DMS153 treated with DMSO at 0.1 percent for 48 hours (cell line): Measurements from ENCODE around the gene NIPBL.
"Not testable (repeated sequence)": the region's sequence is repeated elsewhere in the genome, so short reads cannot be mapped to it uniquely, and the experiment has no call there.

ENCODE experiments used
- DNase-seq: peaks from one replicate; lab custom pipeline; 2025; ENCODE audit not compliant: unreplicated experiment; lab: John Stamatoyannopoulos, UW

NIPBL gene

DNA sequence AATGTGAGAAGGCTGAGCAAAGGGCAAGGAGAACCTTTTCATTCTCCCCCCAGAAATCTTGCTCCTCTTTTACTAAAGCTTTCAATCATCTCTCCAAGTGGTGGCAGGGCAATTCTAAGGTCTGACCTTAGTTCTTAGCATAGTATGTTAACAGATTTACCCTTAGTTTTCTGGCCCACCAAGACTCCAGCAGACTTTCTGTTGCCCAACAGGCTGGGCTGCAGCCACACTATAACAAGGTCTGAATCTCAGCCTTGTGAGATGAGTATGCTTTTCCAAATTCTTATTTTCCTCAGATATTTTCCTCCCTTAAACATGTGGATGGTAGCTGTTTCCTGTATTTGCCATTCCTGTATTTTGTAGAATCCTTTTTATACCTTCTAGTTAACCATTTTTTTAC lies 69.5 kb downstream of the NIPBL start:
- DNase-seq, result no peak

- no peak for DNase-seq
Measured at GRCh38 chr5:36948041-36948440, 71.5 kb downstream of the NIPBL start.

GRCh38 chr5:36948650-36949049 lies 72.1 kb downstream of the NIPBL start:
- no peak for DNase-seq

GRCh38 chr5:36949593-36949992 lies 73.0 kb downstream of the NIPBL start:
- no peak for DNase-seq

GRCh38 chr5:36950586-36951457 lies 74.3 kb downstream of the NIPBL start:
- DNase-seq, result no peak

DNA sequence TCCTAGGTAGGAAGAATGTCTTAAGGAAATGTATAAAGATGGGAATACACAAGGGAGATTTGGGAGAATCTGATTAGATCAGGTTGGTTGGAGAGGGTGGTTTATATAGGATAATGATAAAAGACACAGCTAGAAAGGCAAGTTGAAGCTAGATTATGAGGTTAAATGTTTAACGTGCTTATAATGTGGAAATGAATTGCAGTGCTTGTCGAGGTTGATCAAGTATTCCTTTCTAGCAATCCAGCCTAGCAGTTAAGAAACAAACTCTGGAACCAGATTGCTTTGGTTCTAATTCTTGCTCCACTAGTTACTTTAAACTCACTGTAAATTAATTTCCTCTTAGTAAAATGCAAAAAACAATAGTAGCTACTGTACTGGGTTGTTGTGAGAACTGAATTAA lies 76.5 kb downstream of the NIPBL start:
- no peak for DNase-seq

DNA sequence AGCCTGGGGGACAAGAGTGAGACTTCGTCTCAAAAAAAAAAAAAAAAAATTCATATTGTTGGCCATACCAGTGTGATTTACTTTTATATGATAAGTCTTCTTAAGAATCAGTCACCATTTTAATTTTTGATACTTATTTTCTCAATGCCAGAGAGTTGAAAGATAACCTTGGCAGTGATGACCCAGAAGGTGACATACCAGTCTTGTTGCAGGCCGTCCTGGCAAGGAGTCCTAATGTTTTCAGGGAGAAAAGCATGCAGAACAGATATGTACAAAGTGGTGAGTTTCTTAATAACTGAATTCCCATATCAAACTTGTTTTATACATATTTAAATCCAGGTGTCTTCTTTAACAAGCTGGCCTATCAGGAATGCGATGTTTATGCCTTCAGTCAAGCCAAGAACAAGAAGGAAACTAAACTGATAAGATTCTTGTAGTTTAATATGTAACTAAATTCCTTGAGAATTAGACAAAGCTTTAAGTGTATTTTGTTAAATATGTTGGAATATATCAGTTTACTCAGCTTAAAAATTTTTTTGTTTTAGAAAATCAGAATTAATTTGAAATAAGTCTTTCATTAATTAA lies 81.5 kb downstream of the NIPBL start:
- DNase-seq, result no peak

DNA sequence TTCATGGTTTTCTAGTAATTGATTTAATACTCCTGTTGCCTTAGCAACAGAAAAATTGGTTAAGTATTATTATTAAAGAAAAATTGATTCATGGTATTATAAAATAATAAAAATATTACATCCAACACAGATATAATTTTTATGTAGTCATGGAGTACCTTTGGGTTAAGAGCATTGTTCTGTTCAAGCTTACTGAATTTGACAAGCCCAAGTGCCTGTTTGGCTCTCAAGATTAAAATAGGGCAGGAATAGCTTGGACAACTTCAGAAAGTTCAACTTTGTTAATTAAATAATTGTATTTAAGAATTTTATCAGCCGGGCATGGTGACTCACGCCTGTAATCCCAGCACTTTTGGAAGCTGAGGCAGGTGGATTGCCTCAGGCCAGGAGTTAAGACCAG lies 82.0 kb downstream of the NIPBL start:
- no peak for DNase-seq

DNA sequence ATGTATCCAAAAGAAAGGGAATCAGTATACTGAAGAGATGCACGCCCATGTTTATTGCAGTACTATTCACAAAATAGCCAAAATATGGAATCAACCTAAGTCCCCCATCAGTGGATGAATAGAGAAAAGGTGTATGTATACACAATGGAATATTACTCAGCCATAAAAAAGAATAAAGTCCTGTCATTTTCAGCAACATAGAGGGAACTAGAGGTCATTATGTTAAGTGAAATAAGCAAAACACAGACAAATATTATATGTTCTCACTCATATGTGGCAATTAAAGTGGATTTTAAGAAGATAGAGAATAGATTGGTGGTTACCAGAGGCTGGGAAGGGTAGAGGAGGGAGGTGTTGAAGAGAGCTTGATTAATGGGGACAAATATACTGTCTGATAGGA lies 88.6 kb downstream of the NIPBL start:
- no peak for DNase-seq

DNA sequence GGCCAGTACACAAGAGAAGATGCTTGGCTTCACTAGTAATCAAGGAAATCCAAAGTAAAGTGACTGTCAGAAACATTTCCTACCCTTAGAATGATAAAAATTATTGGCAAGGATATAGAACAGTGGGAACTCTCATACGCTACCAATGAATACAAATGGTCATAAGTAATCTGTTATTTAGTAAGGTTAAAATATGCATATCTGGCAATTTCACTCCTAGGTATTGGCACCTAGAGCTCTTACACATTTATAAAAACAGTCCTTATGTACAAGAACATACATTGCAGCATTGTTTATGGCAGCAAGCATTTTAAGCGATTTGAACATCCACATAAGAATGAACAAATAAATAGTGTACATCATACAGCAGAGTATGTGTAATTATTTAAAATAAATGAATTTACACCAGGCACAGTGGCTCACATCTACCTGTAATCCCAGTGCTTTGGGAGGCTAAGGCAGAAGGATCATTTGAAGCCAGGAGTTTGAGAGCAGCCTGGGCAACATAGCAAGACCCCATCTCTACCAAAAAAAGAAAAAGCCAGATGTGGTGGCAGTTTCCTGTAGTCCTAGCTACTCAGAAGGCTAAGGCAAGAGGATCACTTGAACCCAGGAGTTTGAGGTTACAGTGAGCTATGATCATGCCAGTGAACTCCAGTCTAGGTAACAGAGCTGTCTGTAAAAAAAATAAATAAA lies 93.3 kb downstream of the NIPBL start:
- DNase-seq, result no peak

DNA sequence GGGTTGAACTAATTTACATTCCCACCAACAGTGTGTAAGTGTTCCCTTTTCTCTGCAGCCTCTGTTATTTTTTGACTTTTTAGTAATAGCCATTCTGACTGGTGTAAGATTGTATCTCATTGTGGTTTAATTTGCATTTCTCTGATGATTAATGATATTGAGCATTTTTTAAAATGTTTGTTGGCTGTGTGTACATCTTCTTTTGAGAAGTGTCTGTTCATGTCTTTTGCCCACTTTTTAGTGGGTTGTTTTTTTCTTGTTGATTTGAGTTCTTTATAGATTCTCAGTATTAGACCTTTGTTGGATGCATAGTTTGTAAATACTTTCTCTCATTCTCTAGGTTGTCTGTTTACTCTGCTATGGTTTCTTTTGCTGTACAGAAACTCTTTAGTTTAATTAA lies 101.6 kb downstream of the NIPBL start:
- no peak for DNase-seq

DNA sequence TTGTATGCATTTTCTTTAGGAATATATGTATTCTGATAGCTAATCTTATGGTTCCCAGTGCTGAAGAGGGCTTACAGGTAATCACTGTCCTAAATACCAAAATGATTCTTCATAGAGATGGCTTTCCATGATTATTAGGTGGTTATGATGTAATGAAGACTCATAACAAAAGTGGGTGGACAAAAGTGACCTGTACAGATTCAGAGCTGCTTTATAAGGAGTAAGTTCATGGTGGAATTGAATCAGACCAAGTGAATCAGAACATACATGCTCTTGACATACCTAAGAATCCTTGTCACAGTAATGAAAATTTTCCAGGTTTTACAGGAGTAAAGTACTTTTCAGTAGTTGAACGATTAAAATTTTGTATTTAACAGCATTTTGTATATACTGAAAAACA lies 105.6 kb downstream of the NIPBL start:
- no peak for DNase-seq

GRCh38 chr5:36985387-36985786 lies 108.8 kb downstream of the NIPBL start:
- no peak for DNase-seq

- no peak for DNase-seq
Measured at GRCh38 chr5:36988396-36988795, 111.8 kb downstream of the NIPBL start.

GRCh38 chr5:36998578-36998977 lies 122.0 kb downstream of the NIPBL start:
- no peak for DNase-seq

DNA sequence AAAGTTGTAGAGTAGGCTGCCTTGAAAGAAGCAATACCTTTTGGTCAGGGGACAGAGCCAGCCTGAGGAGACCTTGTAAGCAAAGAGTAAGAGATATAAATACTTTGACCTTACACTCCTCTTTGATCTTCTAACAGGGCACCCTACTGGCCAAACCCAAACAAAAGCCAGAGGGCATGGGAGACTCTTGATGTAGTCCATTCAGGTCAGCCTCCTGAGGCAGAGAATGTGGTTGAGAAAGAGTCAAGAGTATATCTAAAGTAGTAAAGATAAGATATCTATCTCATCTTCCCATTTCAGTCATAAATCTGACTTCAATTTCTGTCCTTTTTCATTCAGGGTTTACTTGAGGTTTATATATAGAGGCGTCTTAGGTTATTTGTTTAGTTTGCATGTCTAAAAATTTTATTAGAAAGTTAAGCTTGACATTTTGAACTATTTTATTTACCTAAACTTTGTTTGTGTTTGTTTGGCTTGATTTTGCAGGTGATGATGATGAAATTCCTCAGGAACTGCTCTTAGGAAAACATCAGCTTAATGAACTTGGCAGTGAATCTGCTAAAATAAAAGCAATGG lies 125.7 kb downstream of the NIPBL start:
- no peak for DNase-seq

DNA sequence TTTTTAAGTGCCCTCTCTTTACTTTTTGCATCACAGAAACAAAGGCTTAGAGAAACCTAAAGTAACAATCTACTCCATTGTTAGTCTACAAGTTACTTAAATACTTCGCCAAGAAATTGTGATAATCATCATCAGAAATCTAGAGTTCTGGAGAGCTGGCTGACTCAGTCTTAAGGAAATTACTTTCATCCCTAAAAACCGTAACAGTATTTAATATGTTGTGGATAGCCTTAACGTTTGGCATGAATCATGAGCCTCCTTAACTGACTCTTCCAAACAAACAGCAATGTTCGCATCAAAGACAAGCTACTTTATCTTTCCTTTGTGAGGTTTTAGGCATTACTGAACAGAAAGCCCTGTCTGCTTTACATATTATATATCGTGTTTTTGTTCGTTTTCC lies 128.7 kb downstream of the NIPBL start:
- DNase-seq, result no peak

DNA sequence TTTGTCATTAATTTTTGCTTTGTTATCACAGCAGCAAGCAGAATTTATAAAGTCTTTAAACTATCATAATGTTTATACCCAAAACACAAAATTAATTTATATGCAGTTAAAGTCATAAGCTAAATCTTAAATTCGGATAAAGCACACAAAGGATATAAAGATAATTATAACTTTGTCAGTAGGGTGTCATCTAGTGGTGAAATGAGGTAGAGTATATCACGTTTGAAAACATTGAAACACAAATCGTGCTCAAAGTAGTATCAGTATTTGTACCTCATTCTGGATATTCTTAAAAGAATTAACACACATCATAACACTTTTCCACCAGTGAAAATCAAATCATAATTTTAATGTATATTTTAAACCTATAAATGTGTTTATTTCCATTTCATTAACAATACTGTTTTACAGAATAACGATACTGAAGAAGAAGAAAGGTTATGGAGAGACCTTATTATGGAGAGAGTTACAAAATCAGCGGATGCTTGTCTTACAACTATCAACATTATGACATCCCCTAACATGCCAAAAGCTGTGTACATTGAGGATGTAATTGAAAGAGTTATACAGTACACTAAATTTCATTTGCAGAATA lies 129.5 kb downstream of the NIPBL start:
- peak; percentile 33 for DNase-seq

DNA sequence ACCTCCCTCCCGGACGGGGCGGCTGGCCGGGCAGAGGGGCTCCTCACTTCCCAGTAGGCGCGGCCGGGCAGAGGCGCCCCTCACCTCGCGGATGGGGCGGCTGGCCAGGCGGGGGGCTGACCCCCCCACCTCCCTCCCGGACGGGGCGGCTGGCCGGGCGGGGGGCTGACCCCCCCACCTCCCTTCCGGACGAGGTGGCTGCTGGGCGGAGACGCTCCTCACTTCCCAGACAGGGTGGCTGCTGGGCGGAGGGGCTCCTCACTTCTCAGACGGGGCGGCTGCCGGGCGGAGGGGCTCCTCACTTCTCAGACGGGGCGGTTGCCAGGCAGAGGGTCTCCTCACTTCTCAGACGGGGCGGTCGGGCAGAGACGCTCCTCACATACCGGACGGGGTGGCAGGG lies 136.6 kb downstream of the NIPBL start:
- not testable (repeated sequence) for DNase-seq

DNA sequence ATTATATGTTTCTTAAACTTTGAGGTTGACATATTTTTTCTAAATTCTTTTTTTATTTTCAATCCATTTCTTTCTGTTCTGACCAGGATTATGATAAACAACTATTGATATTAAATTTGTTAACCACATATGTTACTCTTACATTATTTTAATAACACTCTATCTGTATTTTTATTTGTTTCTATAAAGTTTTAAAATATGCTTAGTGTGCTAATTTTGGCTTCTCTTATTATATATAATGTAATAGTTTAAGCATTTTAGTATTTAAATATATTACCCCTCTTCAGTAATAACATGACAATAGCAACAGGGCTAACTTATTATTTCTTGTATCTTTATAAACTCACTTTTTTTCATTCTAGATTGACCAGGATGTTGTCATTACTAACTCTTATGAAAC lies 137.8 kb downstream of the NIPBL start:
- no peak for DNase-seq
